NCI-H146 (cell line): ENCODE data around the gene GDPD4.

Experiments used
- DNase-seq: peaks from one replicate; lab custom pipeline; 2025; lab: John Stamatoyannopoulos, UW

GDPD4 gene

DNA sequence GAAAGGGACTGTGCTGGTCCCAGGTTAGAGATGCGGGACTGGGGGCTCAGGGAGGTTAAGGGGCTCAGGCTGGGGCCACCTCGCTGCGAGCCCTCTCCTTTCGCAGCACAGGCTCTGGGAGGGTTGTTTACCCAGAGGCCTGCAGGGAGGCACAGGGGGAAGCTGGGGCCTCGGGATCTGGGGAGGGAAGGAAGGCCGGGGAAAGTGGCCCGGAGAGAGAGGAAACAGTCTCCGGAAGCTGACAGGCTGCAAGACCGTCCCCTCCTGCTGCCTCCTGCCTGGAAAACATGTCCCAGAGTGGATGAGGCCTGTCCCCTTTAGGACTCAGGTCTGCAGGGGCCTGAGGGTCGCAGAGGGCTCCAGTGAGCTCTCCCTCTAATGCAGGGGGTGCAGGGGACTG lies 128.0 kb downstream of the GDPD4 start:
- DNase-seq, result no peak

DNA sequence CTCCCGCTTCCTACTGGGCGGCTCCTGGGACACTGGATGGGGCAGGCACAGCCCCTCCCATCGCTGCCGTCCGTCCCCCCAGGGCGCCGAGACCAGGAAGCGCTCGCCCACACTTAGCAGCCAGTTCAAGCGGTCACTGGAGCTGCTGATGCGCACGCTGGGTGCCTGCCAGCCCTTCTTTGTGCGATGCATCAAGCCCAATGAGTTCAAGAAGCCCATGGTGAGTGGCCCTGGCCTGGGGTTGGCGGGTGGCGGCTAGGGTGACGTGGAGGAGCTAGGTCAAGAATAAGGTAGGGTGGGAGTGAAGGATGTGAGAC lies 128.9 kb downstream of the GDPD4 start:
- DNase-seq, result no peak

- DNase-seq, result no peak
Measured at GRCh38 chr11:77171885-77172665, 129.4 kb downstream of the GDPD4 start.

DNA sequence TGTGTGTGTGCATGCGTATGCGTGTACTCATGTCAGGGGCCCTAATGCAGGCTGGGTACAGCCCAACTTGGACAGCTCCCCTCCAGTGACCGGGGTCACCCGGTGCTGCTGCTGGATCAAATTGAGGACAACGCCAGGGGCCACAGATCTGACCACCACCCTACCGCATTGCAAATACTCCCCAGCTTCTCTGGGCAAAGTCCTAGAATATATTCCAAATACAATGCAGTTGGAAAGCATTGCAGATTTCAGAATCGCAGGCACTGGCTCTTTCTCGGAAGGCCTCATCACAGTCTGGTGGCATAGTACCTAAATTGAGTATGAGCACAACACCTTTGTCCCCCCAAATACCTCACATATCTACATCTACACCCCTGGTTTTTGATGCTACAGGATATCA lies 130.2 kb downstream of the GDPD4 start:
- DNase-seq, result no peak

DNA sequence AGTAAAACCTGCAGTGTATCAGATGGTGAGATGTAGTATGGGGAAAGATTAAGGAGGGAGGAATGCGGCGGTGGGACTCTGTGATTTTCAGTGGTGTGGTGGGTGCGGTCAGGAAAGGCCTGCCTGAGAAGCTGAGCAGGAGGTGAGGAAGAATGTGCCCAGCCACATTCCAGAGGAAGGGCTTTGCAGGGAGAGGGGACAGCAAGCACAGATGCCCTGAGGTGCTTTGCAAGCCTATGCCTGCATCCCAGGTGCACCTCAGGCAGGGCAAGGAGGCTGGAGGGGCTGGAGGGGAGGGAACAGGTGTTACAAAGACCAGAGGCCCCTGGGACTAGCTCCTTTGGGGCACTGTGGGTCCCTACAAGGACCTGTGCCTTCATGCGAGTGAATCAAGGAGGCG lies 131.4 kb downstream of the GDPD4 start:
- DNase-seq, result no peak

GRCh38 chr11:77167791-77168190 lies 133.7 kb downstream of the GDPD4 start:
- DNase-seq, result no peak

GRCh38 chr11:77167111-77167626 lies 134.3 kb downstream of the GDPD4 start:
- DNase-seq, result no peak
